Lung (tissue), 12 donors: ENCODE data around the gene SP140L. TPM values are rescaled to one million over a fixed set of nuclear protein-coding genes. Genes with fewer than 3 reads are reported as not detected.

ENCODE experiments used
- ATAC-seq: fragments of 200-7000 bp; cut with Tn5 transposase; one replicate; pipeline ENCODE4 v1.9.1; 2020; ENCODE audit warnings: moderate number of reproducible peaks; ENCODE audit not compliant: insufficient read depth, low FRiP score
- DNase-seq, 3 donors: peaks; one replicate each; pipeline ENCODE4 v3.0.0-alpha.2; 2013 to 2017
- H3K27ac ChIP-seq, 2 donors: one replicate each; pipeline ENCODE4 v1.5.1; 2013; ENCODE audit warnings: mild to moderate bottlenecking in 2 of 2, moderate library complexity in 2 of 2, control low read depth in 1 of 2, inconsistent platforms in 1 of 2, low read depth in 1 of 2, low read length in 1 of 2
- H3K27me3 ChIP-seq, 3 donors: one replicate each; pipeline ENCODE4 v1.5.1; 2013; ENCODE audit warnings: low read length in 2 of 3; ENCODE audit not compliant: control insufficient read depth in 3 of 3, insufficient read depth in 3 of 3
- H3K36me3 ChIP-seq, 4 donors: one replicate each; pipeline ENCODE4 v1.5.1; 2013; ENCODE audit warnings: low read length in 4 of 4, mild to moderate bottlenecking in 1 of 4, moderate library complexity in 1 of 4; ENCODE audit not compliant: control insufficient read depth in 4 of 4, insufficient read depth in 4 of 4
- H3K4me1 ChIP-seq, 5 donors: one replicate each; pipeline ENCODE4 v1.5.1; 2013; ENCODE audit warnings: low read length in 5 of 5, mild to moderate bottlenecking in 2 of 5, moderate library complexity in 1 of 5; ENCODE audit not compliant: control insufficient read depth in 5 of 5, insufficient read depth in 5 of 5
- H3K4me3 ChIP-seq: one replicate; pipeline ENCODE4 v1.5.1; 2013; ENCODE audit warnings: mild to moderate bottlenecking, control low read depth, moderate library complexity
- H3K9ac ChIP-seq, 2 donors: one replicate each; pipeline ENCODE4 v1.5.1; 2013; ENCODE audit warnings: low read length in 2 of 2, control low read depth in 1 of 2; ENCODE audit not compliant: insufficient read depth in 1 of 2
- H3K9me3 ChIP-seq, 4 donors: one replicate each; pipeline ENCODE4 v1.5.1; 2013; ENCODE audit warnings: low read length in 3 of 4, mild to moderate bottlenecking in 1 of 4, moderate library complexity in 1 of 4; ENCODE audit not compliant: control insufficient read depth in 4 of 4, insufficient read depth in 3 of 4
- CTCF ChIP-seq: IDR thresholded peaks from 2 replicates; pipeline ENCODE4 v1.5.1; 2012; ENCODE audit warnings: mild to moderate bottlenecking; ENCODE audit errors: control extremely low read depth, extremely low read depth
- WGBS, 2 donors: extraction: QIAGEN DNeasy Blood & Tissue Kit; methylation state at CpG; one replicate each; pipeline ENCODE4 v1.1.7; 2013; 5-methylcytosine and 5-hydroxymethylcytosine counted together
- polyA plus RNA-seq, 2 donors: library from polyadenylated mRNA; stranded (reverse); fragments of 200-250 nt; gene quantifications; one replicate each; pipeline ENCODE4 v1.2.1, GENCODE V29; 2013
- total RNA-seq, 2 donors: library from RNA; depleted of rRNA in 1 of 2; stranded (reverse); fragments of >200 nt in 1 of 2; gene quantifications; one replicate each; pipeline ENCODE4 v1.2.1, GENCODE V29; 2014 to 2021
- donor health status: control.
- donor health status: control.
- donor health status: Bipolar disorder and iron deficiency.
- donor health status: healthy.
- donor health status: DM: yes; HTN: yes; CAD: no.

Gene SP140L
- total and polyA plus RNA-seq, 4 donors, result 15.2 to 30.3 (median 17.4) TPM

DNA sequence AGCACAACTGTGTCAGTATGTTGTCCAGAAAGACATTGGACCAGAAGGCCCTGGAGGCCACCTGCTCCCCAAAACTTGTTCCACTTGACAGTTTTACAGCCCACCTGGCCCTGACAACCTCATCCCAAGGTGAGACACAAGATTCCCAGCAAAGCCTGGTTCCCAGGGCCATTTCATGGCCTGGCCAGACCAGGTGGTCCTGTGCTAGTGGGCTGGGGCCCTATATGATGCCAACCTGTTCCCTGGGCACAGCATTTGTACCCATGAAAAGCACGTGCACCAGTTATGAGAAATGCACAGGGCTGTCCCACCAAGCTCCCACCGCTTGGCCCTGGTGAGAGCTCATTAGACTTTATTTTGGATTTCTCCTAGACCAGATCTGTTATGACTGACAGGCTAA lies 6.0 kb upstream of the SP140L start:
- H3K4me3 ChIP-seq, result no peak overlapping the region
- H3K27ac ChIP-seq, result no peak overlapping the region
- H3K4me1 ChIP-seq, result peaks cover 0 to 12% (median 0%) of the 10 kb centered on the region in 5 donors
- no peak overlapping the region for H3K9ac ChIP-seq
- H3K9me3 ChIP-seq, result peaks cover 0 to 10% (median 2%) of the 10 kb centered on the region in 4 donors
- H3K36me3 ChIP-seq, result no peaks in the 10 kb centered on the region
- TF ChIP-seq CTCF, result no peak
- no peak for ATAC-seq
- DNase-seq, result no peak
- no peaks in the 10 kb centered on the region for H3K27me3 ChIP-seq
- WGBS, 2 donors, result 94 to 97% methylated on average over 2 of the region's 2 CpGs

GRCh38 chr2:230322561-230323384 lies 4.2 kb upstream of the SP140L start:
- DNase-seq, result no peak
- no peak for ATAC-seq
- Histone ChIP-seq H3K36me3 (no peaks in the 10 kb centered on the region), H3K9ac (no peak overlapping the region), H3K27ac (no peak overlapping the region), H3K9me3 (peaks cover 0 to 10% (median 2%) of the 10 kb centered on the region in 4 donors), H3K4me3 (no peak overlapping the region), H3K27me3 (no peaks in the 10 kb centered on the region), H3K4me1 (peaks cover 0 to 9% (median 5%) of the 10 kb centered on the region in 5 donors)
- WGBS, 2 donors, result 89 to 94% methylated on average over 12 of the region's 12 CpGs
- no peak for TF ChIP-seq CTCF

DNA sequence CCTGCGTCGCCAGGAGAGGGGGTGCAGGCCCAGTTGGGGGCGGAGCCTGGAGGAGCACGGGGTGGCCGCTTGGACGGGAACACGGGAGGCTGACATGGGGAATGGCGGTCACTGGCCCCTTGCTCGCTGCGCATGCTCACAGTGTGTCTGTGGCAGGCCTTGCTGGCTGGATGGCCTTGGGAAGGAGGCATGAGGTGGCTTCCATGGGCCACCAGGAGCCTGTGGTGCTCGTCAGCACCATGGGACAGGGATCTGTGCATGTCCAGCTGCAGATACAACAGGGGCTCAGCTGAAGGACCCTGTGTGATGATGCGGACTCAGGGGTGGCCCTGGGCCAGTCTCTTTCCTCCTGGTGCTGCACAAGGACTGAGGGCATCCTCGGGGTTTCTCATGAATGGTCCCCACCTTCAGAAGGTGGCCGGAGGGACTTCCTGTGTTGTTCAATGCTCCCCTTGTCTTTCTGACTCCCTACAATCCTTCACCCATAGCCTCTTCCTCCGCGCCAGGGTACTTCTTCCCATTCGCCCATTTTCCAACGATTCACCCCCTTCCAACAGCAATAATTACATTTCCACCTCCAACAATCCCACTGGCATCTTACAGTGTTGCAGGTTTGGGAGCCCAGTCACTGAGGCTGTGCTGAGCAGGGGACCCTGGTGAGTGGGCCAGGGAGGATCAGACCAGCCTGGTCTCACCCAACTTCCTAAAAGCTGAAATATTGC lies 3.4 kb upstream of the SP140L start:
- Histone ChIP-seq H3K27ac (no peak overlapping the region), H3K9me3 (peaks cover 0 to 10% (median 2%) of the 10 kb centered on the region in 4 donors), H3K36me3 (no peaks in the 10 kb centered on the region), H3K27me3 (no peaks in the 10 kb centered on the region), H3K4me1 (peaks cover 0 to 9% (median 5%) of the 10 kb centered on the region in 5 donors), H3K9ac (no peak overlapping the region), H3K4me3 (no peak overlapping the region)
- TF ChIP-seq CTCF, result no peak
- no peak for ATAC-seq
- 90 to 92% methylated on average over 17 to 18 of the region's 18 CpGs for WGBS, 2 donors
- no peak for DNase-seq
